NOMO-1 (cell line): Measurements from ENCODE around the gene FN1.
"Not testable (repeated sequence)": the region's sequence is repeated elsewhere in the genome, so short reads cannot be mapped to it uniquely, and the experiment has no call there.

Source experiments
- DNase-seq, 2 experiments: peaks; one replicate each; lab custom pipeline; 2025; ENCODE audit not compliant: unreplicated experiment in 2 of 2; lab: John Stamatoyannopoulos, UW

The FN1 gene

GRCh38 chr2:215369181-215369760 is 66.6 kb downstream of the FN1 start:
- DNase-seq = no peak

GRCh38 chr2:215368493-215368809 is 67.4 kb downstream of the FN1 start:
- DNase-seq = no peak

GRCh38 chr2:215367662-215368492 is 68.0 kb downstream of the FN1 start:
- no peak for DNase-seq

GRCh38 chr2:215366440-215367032 is 69.3 kb downstream of the FN1 start:
- DNase-seq = no peak

- DNase-seq = no peak
Measured at GRCh38 chr2:215365184-215365658, 70.6 kb downstream of the FN1 start.

GRCh38 chr2:215364157-215365155 is 71.4 kb downstream of the FN1 start:
- no peak for DNase-seq

GRCh38 chr2:215363461-215364156 is 72.3 kb downstream of the FN1 start:
- DNase-seq = no peak

- DNase-seq = no peak
Measured at GRCh38 chr2:215363039-215363438, 72.8 kb downstream of the FN1 start.

- DNase-seq = no peak
Measured at GRCh38 chr2:215362562-215362904, 73.3 kb downstream of the FN1 start.

- no peak for DNase-seq
Measured at GRCh38 chr2:215361876-215362561, 73.8 kb downstream of the FN1 start.

- DNase-seq = no peak
Measured at GRCh38 chr2:215361211-215361875, 74.5 kb downstream of the FN1 start.

GRCh38 chr2:215360596-215360995 is 75.3 kb downstream of the FN1 start:
- no peak for DNase-seq

GRCh38 chr2:215360059-215360458 is 75.8 kb downstream of the FN1 start:
- not testable (repeated sequence) for DNase-seq

- DNase-seq = no peak
Measured at GRCh38 chr2:215359576-215359922, 76.3 kb downstream of the FN1 start.

GRCh38 chr2:215358891-215359575 is 76.8 kb downstream of the FN1 start:
- DNase-seq = no peak

GRCh38 chr2:215358312-215358845 is 77.5 kb downstream of the FN1 start:
- DNase-seq = no peak

- DNase-seq = no peak
Measured at GRCh38 chr2:215357660-215358059, 78.2 kb downstream of the FN1 start.

- no peak for DNase-seq
Measured at GRCh38 chr2:215356948-215357461, 78.9 kb downstream of the FN1 start.
